GM19351 (cell line): ENCODE data around the gene VGLL2.
"Not testable (repeated sequence)": the region's sequence is repeated elsewhere in the genome, so short reads cannot be mapped to it uniquely, and the experiment has no call there.

Experiments used
- ATAC-seq: cut with Tn5 transposase; IDR thresholded peaks from one replicate; pipeline ENCODE4 v1.9.1; 2021; ENCODE audit warnings: mild to moderate bottlenecking, moderate library complexity; ENCODE audit not compliant: unreplicated experiment

VGLL2 gene, protein sequence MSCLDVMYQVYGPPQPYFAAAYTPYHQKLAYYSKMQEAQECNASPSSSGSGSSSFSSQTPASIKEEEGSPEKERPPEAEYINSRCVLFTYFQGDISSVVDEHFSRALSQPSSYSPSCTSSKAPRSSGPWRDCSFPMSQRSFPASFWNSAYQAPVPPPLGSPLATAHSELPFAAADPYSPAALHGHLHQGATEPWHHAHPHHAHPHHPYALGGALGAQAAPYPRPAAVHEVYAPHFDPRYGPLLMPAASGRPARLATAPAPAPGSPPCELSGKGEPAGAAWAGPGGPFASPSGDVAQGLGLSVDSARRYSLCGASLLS

GRCh38 chr6:117265410-117266256 lies at the start of gene VGLL2:
Gene VGLL2, plus strand, starts transcription at chr6:117265558. Its CDS starts 206 bp downstream, at chr6:117265764.
- no peak for ATAC-seq

DNA sequence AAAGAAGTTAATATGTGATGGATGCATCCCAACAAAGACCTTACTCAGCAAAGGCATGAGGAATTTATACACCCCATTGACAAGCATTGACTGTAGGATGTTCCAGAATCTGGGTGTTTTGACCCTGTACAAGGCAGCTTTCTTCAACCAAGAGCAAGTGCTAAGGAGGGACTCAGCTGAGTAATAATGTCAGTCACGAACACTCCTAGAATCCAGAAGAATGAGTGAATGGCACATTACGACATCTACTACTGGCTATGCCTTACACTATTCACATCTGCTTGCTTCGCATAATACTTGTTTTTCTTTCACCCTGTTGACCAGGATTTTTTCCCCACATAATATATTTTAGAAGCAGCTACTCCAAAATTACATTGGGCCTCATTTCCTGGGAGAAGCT lies 42.5 kb upstream of the VGLL2 start:
- no peak for ATAC-seq

- no peak for ATAC-seq
Observed at GRCh38 chr6:117226778-117227177, 38.6 kb upstream of the VGLL2 start.

DNA sequence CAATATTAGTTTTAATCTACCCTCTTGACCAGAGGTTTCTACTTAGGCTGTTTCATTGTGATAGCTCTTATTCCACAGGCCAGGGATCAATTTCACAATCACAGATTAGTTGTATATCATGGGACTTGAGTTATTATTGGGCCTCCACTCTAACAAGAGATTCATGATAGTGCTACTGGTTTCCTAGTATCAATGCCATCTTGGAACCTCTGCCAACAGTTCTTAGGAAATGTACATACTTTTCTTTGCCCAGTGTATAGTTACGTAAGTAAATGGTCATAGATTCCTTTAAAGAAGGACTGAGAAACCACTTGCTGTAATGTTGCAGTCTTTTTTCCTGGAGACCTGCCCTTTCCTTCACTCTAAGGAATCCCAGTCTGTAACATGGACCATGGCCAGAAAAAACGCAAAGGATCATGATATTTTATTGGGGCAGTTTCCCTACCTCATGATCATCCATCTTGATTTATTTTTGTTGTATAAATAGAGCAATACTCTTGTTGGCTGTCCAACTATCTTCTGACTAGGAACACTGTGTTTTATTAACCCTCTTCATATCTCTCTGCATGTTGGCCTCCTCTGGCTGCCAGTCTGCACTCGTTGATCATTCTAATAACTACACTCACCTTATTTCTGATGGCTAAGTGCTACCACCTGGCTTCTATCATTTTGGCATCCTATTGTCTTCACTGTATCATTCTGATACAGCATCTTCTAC lies 38.0 kb upstream of the VGLL2 start:
- no peak for ATAC-seq

DNA sequence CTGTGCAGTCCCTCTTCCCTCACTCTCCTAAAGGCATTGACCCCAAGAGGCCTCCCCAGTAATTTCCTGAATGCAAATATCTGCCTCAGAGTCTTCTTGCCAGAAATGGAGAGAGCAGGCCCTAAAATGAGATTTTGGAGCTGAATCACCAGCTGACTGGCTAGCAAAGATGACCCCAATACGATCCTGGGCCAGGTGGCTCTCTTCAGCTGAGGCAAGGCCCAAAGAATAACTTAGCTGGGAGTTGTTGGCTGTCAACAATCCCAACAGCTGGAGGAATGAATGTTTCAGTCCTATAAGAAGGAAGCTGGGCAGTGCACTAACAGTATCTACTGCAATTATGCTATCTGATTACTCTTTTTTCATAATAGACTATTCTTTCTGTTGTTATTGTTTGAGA lies 37.2 kb upstream of the VGLL2 start:
- ATAC-seq: no peak

DNA sequence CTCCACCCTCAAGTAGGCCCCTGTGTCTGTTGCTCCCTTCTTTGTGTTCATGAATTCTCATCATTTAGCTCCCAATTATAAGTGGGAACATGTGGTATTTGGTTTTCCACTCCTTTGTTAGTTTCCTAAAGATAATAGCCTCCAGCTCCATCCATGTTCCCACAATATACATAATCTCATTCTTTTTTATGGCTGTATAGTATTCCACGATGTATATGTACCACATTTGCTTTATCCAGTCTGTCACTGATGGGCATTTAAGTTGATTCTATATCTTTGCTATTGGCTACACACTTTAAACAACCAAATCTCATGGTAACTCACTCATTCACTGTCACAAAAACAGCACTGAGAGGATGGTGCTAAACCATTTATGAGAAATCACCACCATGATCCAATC lies 35.5 kb upstream of the VGLL2 start:
- ATAC-seq: no peak

DNA sequence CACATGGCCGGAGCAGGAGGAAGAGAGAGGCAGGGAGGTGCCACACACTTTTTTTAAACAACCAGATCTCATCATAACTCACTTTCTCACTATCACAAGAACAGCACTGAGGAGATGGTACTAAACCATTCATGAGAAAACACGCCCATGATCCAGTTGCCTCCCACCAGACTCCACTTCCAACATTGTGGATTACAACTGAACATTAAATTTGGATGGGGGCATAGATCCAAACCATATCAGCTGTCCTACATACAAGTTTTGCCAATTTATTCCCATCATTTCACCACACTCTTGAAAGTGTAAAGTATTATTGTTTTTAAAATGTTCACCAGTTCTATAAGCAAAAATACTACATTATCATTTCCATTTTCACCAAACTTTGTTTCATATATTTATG lies 33.9 kb upstream of the VGLL2 start:
- ATAC-seq: no peak

DNA sequence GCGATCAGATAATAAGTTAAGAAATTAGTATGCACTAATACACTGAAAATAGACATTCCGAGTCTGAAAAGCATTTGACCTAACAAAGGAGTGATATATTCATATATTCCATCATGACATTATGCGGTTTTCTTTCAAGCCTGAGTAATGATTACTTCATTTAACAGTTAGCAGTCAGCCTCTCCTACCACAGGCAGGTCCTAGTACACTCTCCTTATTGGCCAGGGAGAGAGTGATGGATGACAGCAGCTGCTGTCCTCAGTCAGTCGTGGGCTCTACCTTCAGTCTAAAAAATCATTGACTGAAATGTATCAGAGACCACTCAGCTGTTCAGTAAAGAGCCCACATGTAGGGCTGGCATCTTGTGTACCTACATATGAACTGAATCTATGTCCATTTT lies 33.2 kb upstream of the VGLL2 start:
- no peak for ATAC-seq

GRCh38 chr6:117233145-117233544 lies 32.2 kb upstream of the VGLL2 start:
- no peak for ATAC-seq

DNA sequence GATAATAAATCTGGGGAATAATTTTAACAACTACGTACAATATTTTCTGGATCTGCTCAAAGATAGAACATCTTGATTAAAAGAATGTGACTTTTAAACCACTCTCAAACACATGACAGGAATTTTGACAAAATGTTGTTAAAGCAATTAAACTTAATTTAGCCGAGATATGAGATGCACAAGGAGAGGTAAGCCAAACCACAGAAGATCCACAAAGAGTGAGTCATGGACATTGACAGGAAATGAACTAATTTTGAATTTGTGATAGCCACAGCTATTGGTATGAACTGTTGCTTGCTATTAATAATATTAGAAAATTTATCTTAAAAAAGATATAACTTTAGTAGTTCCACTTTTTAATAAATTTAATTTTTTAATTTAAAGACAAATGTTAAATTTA lies 27.8 kb upstream of the VGLL2 start:
- ATAC-seq: no peak

DNA sequence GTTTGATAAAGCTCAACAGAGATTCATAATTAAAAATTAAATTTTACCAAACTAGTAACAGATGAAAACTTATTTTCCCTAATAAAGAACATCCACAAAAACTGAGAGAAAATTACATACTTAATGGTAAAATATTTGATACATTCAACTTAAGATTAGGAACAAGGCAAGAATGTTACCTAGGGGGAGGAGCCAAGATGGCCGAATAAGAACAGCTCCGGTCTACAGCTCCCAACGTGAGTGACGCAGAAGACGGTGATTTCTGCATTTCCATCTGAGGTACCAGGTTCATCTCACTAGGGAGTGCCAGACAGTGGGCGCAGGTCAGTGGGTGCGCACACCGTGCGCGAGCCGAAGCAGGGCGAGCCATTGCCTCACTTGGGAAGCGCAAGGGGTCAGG lies 20.8 kb upstream of the VGLL2 start:
- not testable (repeated sequence) for ATAC-seq

DNA sequence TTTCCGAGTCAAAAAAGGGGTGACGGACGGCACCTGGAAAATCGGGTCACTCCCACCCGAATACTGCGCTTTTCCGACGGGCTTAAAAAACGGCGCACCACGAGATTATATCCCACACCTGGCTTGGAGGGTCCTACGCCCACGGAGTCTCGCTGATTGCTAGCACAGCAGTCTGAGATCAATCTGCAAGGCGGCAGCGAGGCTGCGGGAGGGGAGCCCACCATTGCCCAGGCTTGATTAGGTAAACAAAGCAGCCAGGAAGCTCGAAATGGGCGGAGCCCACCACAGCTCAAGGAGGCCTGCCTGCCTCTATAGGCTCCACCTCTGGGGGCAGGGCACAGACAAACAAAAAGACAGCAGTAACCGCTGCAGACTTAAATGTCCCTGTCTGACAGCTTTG lies 20.4 kb upstream of the VGLL2 start:
- ATAC-seq: not testable (repeated sequence)

DNA sequence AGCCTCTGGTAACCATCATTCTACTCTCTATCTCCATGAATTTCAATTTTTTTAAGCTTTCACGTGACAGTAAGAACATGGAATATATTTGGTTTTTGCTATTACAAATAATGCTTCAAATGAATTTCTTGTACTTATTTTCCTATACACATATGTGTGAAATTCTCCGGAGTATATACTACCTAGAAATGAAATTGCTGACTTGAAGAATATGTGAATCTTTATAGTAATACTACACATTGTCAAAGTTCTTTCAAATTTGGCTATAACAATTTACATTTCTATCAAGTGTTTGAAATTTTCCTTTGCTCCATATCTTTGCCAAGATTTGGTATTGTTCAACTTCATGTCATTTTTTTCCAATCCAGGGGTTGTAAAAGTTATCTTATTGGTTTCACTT lies 11.6 kb upstream of the VGLL2 start:
- ATAC-seq: no peak

DNA sequence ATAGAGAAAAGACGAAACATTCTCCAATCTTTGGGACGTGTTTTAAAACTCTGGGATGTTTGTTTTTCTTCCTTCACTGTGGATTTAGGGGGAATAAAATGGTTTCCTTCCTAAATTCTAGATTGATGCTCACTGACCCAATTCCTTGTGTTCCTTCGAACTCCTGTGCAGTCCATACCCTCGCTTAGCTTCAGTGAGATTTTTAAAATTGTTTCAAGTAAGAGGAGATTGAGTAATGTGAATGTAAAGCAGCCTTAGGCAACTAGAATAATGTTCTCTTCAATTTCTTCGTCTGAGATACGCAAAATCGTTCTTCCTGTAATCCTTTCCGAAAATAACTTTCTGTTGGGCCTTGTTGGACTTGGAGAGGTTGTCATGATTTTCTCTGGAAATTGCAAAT lies 2.6 kb upstream of the VGLL2 start:
- no peak for ATAC-seq

GRCh38 chr6:117263353-117263927 lies 1.9 kb upstream of the VGLL2 start:
- ATAC-seq: no peak

DNA sequence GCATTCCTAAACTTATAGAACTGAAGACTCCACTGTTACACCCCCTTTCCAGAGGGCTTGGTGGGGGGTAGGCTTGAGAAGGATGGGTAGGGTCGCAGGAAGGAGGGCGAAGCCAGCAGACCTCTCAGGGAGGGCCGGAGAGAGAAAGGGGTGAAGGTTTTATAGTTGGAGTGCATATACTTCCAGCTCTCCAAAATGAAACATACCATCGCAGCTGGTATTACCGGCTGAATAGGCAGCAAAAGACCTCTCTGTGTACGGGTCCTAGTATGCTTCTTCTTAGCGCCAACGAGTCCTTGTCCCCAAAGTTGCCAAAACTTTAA lies 1.0 kb upstream of the VGLL2 start:
- no peak for ATAC-seq

GRCh38 chr6:117264692-117265409 lies 507 bp upstream of the VGLL2 start:
- ATAC-seq: no peak

- no peak for ATAC-seq
Observed at GRCh38 chr6:117266257-117267053, 1.1 kb downstream of the VGLL2 start.

- ATAC-seq: no peak
Observed at GRCh38 chr6:117267054-117267347, 1.6 kb downstream of the VGLL2 start.
